Measurements from ENCODE around the gene FTHL17. TPM values are rescaled to one million over a fixed set of nuclear protein-coding genes. Genes with fewer than 3 reads are reported as not detected.

FTHL17 gene
- total RNA-seq, 1 donor from 2014 or later: not detected

DNA sequence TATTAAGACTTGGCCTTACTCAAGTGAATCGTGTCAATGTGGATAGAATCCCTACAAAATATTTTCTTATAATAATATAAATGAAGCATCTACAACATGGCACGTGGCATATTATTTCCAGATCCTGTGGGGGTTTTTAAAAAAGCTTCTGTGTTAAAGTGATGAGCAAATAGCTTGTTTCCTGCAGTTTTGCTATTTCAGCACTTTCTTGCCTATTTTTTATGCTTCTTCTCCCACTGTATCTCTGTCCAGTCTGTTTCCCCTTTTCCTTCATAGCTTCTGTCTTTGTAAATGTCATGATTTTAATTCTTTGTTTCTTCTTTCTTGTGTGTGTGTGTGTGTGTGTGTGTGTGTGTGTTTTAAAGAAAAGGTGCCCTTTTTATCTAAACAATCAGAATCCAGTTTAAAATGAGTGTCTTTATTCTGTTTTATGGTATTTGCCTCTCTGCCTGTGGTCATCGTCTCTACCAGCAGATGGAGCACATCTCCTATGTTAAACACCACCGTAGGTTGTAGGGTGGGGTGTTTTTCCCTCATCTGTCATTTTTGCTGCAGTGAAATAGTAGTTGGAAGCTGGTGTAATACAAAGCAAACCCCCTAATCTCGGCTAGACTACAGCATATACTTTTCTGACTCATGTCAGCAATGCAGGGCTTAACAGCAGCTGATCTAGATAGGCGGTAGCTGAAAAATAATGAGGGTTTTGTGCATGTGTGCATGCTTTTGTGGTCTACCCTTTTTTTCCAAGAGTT lies 33.1 kb downstream of the FTHL17 start:
- peak; percentile 78 for DNase-seq (ENCODE audit: low spot score)

DNA sequence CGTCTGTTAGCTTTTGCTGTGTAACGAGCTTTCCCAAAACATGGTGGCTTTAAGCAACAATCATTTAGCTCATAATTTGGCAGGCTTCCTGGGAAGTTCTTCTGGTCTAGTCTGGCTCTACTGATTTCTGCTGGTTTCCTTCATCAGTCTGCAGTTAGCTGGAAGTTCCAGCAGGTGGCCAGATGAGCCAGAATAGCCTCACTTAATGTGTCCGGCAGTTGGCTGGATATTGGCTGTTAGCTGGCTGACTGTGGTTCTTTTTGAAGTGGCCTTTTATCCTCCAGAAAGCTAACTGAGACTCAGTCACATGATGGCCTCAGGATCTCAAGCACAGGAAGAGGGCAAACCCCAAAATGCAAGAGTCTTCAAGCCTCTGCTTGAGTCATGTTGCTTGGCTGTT lies 34.9 kb downstream of the FTHL17 start:
- DNase-seq (ENCODE audit: low spot score): peak; percentile 14

DNA sequence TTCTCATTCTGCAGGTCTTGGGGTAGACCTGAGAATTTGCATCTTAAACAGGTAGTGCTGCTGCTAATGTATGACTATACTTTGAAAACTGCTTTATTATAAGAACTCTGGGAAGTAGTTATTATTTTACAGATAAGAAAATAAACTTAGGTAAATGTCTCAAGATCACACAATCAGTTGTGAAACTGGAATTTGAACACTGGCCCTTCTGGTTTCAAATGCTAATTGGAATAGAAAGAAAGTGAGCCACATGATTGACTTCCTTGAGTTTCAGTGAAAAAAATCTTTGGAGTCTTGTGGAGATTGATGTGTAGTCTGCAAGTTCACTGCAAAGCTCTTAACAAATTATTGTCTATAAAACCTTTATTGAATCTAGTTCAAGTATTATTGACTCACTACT lies 44.5 kb downstream of the FTHL17 start:
- DNase-seq (ENCODE audit: low spot score): no peak

DNA sequence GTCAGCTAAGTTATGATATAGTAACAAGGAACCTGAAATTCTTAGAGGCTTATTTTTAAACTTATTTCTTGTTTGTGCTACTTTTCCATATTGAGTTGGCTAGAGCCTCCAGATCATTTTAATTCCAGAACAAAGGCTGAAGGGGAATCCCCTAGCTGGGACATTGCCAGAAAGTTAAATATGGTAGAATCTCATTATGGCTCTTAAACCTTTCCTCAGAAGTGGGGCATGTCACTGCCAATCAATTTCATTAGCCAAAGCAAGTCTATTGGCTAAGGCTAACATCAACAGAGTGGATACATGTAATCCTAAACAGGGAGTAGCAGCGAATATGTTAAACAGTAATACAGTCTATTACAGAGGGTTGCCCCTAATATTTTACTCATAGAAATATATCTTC lies 47.0 kb downstream of the FTHL17 start:
- DNase-seq (ENCODE audit: low spot score): no peak

DNA sequence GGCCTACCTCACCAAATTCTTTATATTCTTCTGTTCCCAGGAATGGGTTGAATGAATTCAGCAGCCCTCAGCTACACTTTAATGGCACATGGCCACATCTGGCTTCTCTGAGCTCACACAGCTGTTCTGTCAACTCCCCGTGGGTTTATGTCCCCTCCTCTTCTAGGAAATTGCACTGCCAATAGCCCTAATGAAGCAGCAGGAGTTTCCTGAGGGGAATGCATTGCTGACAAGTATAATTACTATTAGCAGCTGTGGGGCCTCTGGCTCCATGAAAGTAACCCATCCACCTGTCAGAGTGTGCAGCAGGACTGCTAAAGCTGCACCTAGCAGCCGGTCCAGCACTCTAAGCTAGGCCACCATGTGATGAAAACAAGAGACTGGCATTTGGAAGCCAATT lies 50.3 kb downstream of the FTHL17 start:
- DNase-seq (ENCODE audit: low spot score): no peak

Other genes starting within 250 kb of the FTHL17 start
- gene TAB3, start 182.8 kb downstream of the FTHL17 start, total RNA-seq (ENCODE audit: insufficient read depth, low replicate concordance): 14.0 TPM

Data from umbilical cord (tissue), 2 donors.